NCI-H82 treated with DMSO at 0.1 percent for 48 hours (cell line): ENCODE results near the gene NR2F1-AS1.

Experiments
- DNase-seq: peaks from one replicate; lab custom pipeline; 2025; ENCODE audit not compliant: unreplicated experiment; lab: John Stamatoyannopoulos, UW

Gene NR2F1-AS1

DNA sequence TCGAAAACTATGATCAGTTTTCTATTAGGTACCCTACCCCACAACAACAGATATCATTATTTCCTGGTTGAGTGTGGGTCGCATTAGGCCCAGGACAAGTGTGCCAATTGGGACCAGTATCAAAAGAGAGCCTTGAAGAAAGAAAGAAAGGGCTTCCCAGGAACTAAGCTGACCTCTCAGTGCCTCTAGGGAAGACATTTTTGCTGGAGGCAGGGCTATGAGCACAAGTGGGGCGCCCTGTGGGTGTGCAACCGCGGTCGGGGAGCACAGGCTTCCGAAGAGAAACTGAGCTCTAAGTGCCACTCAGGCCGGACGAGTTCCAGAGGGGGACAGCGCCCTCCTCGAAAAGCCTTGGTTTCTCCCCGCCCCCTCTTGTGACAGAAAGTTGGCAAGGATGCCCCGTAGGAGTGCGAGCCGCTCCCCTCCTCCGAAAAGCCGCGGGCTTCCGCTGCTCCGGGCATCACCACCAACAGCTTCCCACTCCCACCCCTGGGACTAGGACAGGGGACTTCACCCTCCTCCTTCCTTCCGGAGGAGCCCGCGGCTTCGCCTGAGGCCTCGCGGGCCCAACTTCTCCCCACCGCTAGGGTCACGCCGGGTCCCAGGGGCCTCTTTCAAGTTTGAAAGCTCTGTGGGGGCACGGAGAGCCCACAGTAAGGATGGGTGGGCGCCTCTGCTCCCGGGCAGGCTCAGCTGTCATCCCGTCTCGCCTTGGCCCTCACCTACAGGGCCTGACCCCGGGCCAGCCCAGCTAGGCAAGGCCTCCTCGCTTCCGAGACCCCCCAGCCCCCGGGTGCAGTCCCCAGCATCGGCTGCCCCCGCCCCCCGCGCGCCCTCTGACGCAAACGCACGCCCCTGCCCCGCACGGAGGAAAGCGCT lies 2.0 kb downstream of the NR2F1-AS1 start:
- no peak for DNase-seq

DNA sequence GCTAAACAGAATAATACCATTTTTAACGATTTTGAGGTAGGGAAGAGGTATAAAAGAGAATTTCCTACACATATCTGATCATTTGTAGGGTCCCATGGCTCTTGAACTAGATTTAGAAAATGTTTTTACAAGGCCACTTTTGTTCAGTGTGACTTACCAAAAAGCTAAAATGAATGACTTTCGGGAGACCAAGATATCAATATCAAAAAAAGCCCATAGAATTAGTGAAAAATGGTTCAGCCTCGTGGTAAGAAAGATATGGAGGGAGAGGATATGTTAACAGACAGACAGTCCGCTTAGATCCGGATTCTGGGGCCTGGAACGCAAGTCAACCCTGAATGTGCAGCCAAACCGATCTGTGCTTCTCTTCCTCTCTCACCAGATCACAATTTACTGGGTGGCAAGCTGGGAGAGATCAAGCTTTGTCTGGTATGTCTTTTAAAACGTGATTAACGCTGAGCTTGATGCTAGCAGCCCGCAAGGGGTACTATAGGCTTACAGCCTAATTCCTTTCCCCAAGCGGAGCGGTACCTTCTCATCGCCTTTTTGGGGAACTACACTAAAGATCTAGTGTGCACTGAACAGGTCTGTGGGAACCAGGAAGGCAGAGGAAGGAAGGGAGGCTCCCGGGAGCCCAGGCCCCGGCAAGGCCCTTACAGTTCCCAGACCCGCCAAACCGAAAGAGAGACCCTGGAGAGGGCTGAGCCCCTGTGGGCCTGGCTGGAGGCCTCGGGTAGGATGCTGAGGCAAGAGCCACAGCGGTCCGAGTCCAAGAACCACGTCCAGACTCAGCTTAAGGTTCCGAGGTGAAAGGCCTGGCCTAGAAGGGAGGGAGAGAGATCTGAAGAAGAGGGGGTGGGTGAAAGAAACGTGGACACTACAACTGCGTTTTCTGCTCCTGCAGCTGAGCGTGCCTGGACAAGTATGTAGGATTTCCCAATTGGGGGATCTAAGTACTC lies 2.9 kb downstream of the NR2F1-AS1 start:
- DNase-seq, result no peak

DNA sequence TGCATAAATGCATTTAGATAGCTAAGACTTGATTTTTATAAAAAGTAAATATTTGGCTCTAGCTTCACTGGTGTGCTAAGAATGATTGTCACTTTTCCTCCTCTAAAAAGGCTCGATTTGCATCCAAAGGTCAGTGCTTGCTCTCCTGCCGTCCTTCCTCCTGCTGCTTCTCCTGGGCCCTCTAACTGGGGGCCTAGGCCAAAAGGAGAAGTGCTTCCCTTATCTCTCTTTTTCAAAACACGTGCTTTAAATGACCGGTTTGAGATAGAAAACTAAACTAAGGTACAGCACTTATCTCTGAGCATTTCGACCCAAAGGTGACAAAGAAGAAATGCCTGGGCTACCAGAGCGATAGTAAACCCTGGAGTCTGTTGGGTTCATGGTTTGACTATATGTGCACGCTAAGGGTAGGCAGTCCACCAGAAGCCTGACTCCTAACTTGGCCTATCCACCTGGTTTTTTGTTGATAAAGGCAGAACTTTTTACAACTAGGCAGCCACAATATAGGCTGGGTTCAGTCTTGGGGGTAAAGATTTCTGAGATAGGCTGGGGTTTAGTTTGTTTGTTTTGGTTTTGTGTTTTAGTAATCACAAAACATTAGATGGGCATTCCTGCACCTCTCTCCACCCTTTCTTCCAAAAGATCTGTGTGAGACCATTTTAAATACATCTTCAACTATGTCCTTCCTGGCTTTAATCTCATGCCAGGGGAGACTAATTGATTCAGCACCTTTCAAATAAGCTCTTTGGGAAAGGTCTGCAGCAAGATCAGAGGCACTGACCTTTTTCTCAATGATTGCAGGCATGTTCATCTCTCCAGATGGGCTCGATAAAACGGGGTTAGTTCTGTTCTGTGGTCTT lies 3.8 kb downstream of the NR2F1-AS1 start:
- DNase-seq, result no peak

DNA sequence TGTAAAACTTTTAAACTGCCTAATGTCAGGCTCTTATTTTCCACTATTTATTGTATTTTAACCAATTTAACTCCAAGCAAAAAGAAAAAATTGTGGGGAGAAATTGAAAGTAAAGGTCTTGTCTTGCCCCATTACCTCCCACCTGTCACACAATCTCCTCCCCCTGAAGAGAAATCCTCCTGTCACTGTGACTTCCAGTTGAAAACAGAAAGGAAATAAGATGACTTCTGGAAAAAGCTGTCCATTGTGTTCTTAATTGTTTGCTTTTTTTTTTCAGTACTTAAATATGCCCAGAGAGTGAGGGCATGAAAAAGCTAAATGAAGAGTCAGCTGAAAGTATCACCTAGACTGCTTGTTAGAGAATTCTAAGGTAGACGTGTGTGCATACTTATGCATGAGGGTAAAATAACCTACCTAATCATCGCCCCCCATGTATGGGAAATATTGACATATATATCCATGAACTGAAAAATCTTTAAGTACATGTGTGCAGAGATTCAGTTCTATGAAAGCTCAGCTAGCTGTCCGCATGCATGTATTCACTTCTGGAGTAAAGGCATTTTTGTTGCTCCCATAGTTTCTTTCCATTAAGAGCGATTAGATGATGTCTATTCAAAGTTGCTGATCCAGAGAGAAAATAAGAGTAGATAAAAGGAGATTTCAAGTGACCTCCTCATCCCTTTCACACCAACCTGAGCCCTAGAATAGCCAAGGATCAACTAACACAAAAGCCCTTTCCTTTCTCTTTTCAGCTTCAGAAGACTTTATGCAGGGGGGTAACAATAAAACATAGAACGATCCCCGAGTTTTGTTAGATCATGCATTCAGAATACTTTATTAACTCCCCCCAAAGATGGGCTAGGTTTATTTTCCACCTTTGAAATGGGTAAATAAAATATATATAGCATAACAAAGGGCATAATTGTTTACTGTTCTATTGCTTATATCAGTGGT lies 5.3 kb downstream of the NR2F1-AS1 start:
- DNase-seq, result no peak

DNA sequence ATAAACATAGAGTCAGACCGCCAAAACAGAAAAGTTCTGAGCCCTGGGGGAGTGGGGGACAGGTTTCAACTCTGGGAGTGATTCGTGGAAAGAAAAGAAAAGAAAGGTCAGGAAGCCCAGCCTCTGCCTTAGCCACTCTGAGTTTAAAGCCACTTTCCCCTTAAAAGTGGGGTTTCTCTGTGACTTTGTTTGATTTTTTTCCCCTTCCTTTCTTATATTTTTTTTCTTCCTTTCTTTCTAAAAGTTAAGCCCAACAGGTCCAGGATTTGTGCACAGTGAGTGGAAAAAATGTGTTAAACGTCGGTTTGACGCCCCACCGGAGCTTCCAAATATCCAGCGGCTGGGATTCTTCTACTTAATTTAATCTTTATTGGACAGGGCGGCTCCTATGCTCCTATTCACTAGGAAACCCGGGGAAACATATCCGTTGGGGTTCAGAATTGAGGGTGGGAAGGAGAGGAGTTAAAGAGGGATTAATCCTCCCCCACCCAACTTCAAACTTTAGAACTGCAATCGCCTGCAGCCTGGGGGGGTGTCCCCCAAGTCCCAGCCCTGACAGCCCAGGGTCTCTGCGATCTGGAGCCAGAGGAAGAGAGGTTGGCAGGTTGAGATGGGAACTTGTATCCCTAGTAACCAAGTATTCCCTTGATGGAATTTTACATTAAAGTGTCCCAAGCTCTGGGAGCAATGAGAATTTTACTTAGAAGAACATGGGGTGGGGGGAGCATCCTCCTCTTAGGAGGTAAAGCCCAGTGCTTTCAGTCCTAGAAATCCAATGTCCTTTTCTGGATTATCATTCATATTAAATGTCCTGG lies 6.3 kb downstream of the NR2F1-AS1 start:
- DNase-seq, result no peak

DNA sequence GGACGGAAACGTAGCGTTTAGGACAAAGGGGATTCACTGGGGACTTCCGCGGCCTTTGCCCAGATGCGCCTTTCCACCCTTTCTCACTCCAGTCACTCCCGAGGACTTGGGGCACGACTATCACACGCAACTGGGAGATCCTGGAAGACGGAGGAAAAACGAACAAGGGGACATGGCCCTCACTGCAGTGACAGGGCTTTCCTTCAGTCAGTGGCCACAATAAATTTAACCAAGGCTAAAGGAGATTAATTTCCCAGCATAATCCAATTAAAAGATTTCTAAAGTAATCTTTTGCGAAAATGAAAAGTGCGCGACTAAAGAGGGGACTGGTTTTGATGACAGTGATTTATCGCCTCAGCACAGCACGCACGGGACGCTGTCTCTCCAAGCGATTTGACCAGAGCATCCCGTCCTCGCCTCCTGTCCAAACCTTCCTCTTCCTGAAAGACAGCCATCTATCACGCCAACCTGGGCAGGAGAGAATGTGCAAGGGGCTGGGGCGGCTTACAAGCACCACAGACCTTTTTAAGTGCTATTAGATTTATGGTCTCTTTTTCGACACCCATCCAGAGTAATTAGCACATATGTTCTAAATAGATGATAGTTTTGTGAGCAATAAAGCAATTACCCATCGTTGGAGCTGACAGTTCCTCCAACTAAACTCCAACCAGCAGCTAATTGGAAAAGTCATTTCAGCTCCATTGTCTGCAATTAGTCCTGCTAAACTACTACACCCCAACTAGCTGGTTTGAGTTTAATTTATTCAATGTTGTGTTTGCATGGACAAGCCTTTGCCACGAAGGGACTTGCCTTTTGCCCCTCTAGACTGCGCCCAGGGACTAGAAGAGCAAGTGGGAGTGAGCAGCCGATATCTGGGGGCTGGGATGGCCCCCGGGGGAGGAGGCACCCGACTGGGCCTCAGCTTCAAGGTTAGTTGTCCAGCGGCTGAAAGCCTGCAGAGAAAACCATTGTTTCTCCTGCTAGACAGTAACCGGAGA lies 7.4 kb downstream of the NR2F1-AS1 start:
- peak; percentile 52 for DNase-seq

DNA sequence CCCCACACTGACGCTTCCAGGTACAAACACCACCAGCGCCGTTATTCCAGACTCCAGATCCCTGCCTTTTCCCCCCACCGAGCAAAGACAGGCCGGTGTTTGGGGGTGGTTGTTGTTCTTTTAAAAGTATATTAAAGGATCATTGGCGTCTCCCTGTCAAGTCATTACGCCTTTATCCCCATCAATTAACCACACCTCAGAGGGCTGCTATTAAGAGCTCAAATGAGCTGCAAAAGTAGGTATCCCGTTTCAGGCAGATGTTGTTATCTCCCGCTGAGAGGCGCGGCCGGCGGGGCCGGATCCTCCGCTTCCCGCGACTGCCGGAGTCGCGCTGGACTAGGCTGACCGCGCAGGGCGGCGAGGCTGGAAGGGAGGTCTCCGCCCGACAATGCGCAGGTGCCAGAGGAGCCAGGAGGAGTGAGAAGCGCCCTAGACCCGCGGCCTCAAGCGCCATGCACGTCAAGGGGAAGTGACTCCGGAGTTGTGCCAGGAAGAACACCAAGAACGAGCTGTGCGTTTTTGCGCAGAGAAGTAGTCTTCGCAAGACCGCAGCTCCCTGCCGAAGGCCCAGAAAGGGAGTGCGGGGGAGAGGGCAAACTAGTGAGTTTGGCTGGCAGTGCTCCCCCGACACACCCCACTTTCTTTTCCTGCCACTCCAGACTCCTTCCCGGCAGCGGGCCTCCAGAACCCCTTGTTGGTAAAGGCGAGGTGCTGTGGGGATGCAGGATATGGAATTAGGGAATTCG lies 8.2 kb downstream of the NR2F1-AS1 start:
- DNase-seq, result peak; percentile 85

DNA sequence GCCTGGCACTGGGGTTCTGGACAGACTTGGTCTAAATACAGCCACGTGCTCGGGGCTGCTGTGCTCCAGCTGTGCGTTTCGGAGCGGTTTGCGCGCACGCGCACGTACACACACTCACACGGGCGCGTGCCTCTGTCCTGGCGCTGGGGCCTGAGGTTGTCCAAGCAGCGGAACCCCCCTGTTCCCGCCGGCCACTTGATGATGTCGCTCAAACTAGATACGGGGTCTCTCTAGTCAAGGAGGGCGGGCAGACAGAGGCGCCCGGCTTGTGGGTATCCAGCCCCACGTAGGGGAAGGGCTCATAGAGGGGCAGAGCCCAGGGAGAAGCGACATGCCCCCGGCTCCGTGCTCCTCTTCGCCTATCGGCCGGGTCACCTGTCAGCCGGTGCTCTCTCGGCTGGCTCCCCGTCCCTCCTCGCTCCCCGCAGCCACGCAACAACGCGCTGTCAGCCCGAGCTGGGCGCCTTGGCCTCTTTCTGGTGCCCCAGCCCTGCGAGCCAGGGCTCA lies 8.9 kb downstream of the NR2F1-AS1 start:
- no peak for DNase-seq

DNA sequence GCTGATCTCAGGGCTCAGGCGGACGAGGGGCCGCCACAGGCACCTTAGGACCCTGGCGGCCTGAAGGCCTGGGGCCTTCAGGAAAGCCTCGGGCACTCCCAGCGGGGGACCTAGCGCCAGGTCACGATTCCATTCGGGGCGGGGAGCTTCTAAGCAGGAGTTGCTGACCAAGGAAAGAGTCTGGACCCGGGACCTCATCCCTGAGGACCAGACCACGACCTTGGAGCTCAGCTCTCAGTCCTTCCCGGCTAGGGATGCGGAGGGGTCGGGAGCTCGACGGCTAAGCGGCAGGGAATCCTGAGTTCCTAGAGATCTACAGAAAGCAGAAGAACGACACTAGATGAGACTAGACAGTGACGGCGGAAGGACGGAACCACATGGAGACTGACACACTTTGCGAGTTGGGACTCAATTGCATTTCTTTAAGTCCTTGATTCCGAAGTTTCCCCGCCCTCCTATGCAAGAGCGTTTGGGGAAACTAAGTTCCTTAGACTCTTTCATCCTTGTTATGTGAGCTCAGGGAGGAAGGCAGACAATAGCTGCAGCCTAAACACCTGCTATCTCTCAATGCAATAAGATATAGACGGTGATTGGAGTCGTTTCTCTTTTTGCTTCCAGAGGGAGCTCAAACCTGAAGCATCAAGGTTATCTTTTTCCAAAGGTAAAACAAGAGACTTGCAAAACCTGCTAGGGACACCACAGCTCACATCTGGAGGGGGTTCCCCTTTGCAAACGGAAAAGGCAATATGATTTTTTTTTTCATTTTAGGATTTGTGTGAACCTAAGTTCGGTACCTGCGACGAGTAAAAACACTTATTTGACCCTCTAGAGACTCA lies 9.7 kb downstream of the NR2F1-AS1 start:
- no peak for DNase-seq

DNA sequence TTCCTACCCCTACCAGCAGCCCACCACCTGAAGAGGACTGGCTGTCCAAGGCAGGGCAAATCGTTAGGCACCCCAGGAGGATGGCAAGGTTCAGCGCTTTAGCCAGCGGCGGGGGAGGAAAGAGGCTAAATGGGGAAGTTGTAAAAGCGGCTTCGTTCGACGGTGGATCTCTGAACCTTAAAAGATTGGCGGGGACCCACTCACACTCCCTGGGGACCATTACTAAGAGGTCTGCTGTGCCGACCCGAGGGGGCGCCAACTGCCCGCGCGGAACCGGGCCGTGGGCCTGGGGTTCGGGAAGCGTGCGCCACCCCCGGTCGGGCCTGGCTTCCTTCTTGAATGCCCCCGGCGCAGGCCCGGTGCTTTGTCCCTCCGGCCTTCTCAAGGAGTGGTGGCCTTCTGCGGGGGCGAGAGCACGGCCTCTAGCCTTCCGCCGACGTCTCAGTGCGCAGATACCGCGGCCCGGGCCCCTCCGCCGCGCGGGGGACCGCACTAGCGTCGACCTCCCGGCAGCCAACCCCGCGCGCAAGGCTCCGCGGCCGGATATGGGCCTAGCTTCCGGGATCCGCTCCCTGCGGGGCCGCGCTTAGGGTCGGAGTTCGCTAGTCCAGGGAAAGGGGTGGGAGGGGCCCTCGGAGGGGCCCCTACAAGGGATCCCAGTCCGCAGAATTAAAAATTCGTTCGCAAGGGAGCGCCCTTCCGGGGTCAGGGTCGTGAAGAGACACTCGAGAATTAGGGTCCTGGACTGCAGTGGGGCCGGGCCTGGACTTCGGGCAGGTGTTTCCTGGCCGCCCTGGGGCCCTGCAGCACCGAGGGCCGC lies 10.5 kb downstream of the NR2F1-AS1 start:
- no peak for DNase-seq

DNA sequence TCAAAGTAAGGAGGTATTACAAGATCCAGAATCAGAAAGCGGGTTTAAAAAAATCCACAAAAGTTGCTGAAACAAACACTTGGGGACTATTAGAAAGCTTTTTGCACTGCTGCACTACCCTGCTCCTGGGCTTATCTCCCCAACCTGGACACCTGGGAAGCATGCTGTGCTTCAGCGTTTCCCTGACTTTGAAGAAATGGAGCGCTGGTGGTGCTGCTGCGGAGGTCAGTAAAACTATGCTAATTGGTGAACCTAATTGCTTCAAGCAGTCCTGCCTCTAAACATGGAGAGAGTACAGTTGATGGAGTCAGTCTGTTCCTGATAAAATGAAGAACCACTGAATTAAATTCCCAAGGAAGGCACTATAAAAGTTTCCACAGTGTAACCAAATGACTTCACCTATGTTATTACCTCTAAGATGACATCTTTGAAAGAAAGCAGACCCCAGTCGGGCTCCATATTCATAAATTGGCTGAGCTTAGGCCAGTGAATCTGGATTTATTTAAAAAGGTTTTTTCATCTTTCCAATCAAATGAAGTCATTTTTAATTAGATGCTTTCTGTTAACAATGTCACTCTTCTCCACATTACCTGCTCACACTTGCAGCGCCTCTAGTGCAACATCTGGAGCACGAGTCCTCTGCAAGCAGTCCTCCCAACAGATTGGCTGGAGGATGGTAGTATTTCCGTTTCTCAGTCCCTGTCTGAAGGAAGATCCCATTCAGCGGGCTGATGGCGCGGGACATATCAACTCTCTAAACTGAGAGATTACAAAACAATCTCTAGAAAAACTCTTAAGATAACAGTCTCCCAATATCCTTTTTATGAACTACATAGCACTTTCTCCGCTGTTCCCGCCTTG lies 11.5 kb downstream of the NR2F1-AS1 start:
- no peak for DNase-seq

DNA sequence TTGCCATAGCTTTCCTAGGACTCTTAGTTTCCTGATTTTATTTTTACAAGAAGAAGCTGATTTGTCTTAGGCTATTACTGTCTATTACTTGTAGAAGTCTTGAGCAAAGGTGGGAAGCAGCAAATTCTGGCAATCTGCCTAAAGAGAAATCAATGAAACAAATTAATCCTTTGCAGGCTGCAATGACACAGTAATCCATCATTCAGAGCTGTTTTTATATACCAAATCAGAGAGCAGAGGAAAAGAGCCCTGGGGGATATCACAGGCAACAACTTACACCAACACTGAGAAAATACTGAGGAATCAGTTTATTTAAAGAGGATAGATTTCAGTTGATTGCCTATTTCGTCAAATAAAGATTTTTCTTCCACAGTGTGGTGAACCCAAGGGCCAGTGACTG lies 13.6 kb downstream of the NR2F1-AS1 start:
- DNase-seq, result no peak

DNA sequence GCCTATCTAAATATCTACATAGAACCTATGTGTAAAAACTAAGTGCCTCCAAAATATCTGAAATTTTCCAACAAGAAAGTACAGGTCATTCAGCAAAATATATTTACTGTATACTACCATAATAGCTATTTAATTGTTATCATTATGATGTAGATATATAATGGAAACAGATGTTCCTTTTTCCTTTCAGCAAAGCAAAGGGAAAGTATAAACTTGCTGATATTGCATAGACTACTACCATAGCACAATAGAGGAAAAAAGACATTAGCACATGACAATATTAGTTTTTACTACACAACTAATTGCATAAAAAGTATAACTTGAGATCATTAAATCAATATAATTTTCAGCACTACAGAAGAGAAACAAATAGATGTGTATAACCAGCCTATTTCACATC lies 14.9 kb downstream of the NR2F1-AS1 start:
- DNase-seq, result no peak

DNA sequence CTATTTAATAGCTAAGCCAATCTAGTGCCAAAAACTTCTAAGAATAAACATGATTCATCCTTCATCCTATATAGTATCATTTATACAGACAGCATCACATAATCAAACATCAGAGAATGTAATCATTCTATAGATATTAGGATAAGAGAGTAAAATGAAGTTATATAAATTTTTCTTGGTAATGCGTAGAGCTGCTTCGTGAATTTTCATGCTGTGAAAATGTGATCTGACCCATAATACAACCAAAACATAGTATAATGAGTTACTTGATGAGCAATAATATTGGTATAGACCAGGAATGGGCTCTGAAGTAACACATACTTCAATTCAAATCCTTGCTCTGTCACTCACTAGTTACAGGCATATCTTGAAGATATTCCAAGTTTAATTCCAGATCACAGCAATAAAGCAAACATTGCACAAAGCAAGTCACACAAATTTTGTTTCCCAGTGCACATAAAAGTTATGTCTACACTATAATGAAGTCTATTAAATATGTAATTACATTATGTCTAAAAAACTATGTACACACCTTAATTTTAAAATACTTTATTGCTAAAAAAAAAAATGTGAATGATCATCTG lies 23.9 kb downstream of the NR2F1-AS1 start:
- no peak for DNase-seq
